IMR-90 (cell line): ENCODE results near the gene RHBDF2. TPM values are rescaled to one million over a fixed set of nuclear protein-coding genes. Genes with fewer than 3 reads are reported as not detected.
"Not testable (repeated sequence)": the region's sequence is repeated elsewhere in the genome, so short reads cannot be mapped to it uniquely, and the experiment has no call there.

ENCODE experiments used
- ATAC-seq: fragments of 200-7000 bp; cut with Tn5 transposase; 2 replicates; pipeline ENCODE4 v1.9.1; 2020; ENCODE audit warnings: low read depth, mild to moderate bottlenecking, moderate library complexity
- BruUV-seq: library from RNA; stranded (reverse); fragments of 400-500 nt; replicated peaks from 2 replicates; lab custom pipeline; 2021; lab: Mats Ljungman, UMichigan
- CTCF ChIA-PET: fragments of 300-600 bp; formaldehyde crosslinking; extraction: SDS; loops from one replicate; lab custom pipeline; 2021; ENCODE audit warnings: antibody characterized with exemption; lab: Yijun Ruan, JAX
- POLR2A ChIA-PET: fragments of 300-600 bp; sonication (Branson Sonifier 250); formaldehyde crosslinking; loops from one replicate; lab custom pipeline; 2022; ENCODE audit warnings: antibody characterized with exemption; ENCODE audit not compliant: unreplicated experiment; lab: Charles Lee
- DNase-seq: peaks from one replicate; pipeline ENCODE4 v3.0.0; 2013
- H2AFZ ChIP-seq: replicated peaks from 2 replicates; pipeline ENCODE3; 2013; ENCODE audit warnings: low read length, mild to moderate bottlenecking; ENCODE audit not compliant: poor library complexity
- H2AK5ac ChIP-seq: 2 replicates; pipeline ENCODE4 v1.6.1; 2013; ENCODE audit warnings: low read depth, low read length, inconsistent platforms
- H2AK9ac ChIP-seq: replicated peaks from 2 replicates; pipeline ENCODE3; 2013; ENCODE audit warnings: mild to moderate bottlenecking, low read depth, low read length, moderate library complexity; ENCODE audit not compliant: poor library complexity
- H2BK120ac ChIP-seq: 2 replicates; pipeline ENCODE4 v1.6.1; 2013; ENCODE audit warnings: low read depth, low read length, inconsistent platforms
- H2BK15ac ChIP-seq: 3 replicates; pipeline ENCODE4 v1.6.1; 2013; ENCODE audit warnings: low read depth, low read length, inconsistent platforms
- H2BK20ac ChIP-seq: 2 replicates; pipeline ENCODE4 v1.6.1; 2013; ENCODE audit warnings: low read depth, mild to moderate bottlenecking, inconsistent platforms, low read length, moderate library complexity
- H2BK5ac ChIP-seq: 2 replicates; pipeline ENCODE4 v1.6.1; 2013; ENCODE audit warnings: mild to moderate bottlenecking, low read depth, low read length, inconsistent platforms; ENCODE audit not compliant: poor library complexity, severe bottlenecking
- H3K14ac ChIP-seq: replicated peaks from 2 replicates; pipeline ENCODE4 v1.6.1; 2013; ENCODE audit warnings: low read depth, low read length, inconsistent platforms
- H3K18ac ChIP-seq: 2 replicates; pipeline ENCODE4 v1.6.1; 2013; ENCODE audit warnings: low read depth, low read length, control low read depth
- H3K23ac ChIP-seq: 2 replicates; pipeline ENCODE4 v1.6.1; 2013; ENCODE audit warnings: low read depth, low read length, inconsistent platforms
- H3K27ac ChIP-seq: 2 replicates; pipeline ENCODE4 v1.5.1; 2013; ENCODE audit warnings: mild to moderate bottlenecking, control low read depth, low read length; ENCODE audit not compliant: insufficient read depth
- H3K27me3 ChIP-seq: 2 replicates; pipeline ENCODE4 v1.6.1; 2013; ENCODE audit warnings: low read length; ENCODE audit not compliant: control insufficient read depth, insufficient read depth
- H3K36me3 ChIP-seq: 2 replicates; pipeline ENCODE4 v1.6.1; 2013; ENCODE audit warnings: low read length, mixed read lengths; ENCODE audit not compliant: control insufficient read depth, insufficient read depth
- H3K4ac ChIP-seq: 2 replicates; pipeline ENCODE4 v1.6.1; 2013; ENCODE audit warnings: low read depth, low read length, inconsistent platforms
- H3K4me1 ChIP-seq: 2 replicates; pipeline ENCODE4 v1.6.1; 2013; ENCODE audit warnings: low read length, mixed read lengths; ENCODE audit not compliant: control insufficient read depth, insufficient read depth
- H3K4me2 ChIP-seq: 2 replicates; pipeline ENCODE4 v1.6.1; 2013; ENCODE audit warnings: low read depth, mild to moderate bottlenecking, control low read depth, low read length, moderate library complexity
- H3K4me3 ChIP-seq: 2 replicates; pipeline ENCODE4 v1.5.1; 2013; ENCODE audit warnings: low read depth, mild to moderate bottlenecking, control low read depth, low read length, moderate library complexity; ENCODE audit not compliant: insufficient read depth
- H3K56ac ChIP-seq: 2 replicates; pipeline ENCODE4 v1.6.1; 2013; ENCODE audit warnings: low read length, inconsistent platforms; ENCODE audit not compliant: insufficient read depth; ENCODE audit errors: extremely low read depth
- H3K79me1 ChIP-seq, 2 experiments: 2 replicates each; pipeline ENCODE4 v1.6.1; 2013; ENCODE audit warnings: low read length in 2 of 2, inconsistent platforms in 1 of 2, low read depth in 1 of 2
- H3K9ac ChIP-seq: 2 replicates; pipeline ENCODE4 v1.6.1; 2013; ENCODE audit warnings: low read depth, low read length, control low read depth
- H3K9me1 ChIP-seq: 2 replicates; pipeline ENCODE4 v1.6.1; 2013; ENCODE audit warnings: low read length, inconsistent platforms; ENCODE audit not compliant: insufficient read depth
- H3K9me3 ChIP-seq: 2 replicates; pipeline ENCODE4 v1.6.1; 2013; ENCODE audit warnings: low read length; ENCODE audit not compliant: control insufficient read depth, insufficient read depth
- H4K20me1 ChIP-seq: 2 replicates; pipeline ENCODE4 v1.6.1; 2013; ENCODE audit warnings: low read length, inconsistent platforms; ENCODE audit not compliant: insufficient read depth
- H4K5ac ChIP-seq: 2 replicates; pipeline ENCODE4 v1.6.1; 2013; ENCODE audit warnings: mild to moderate bottlenecking, low read depth, low read length, control low read depth
- H4K8ac ChIP-seq, 2 experiments: 2 replicates each; pipeline ENCODE4 v1.6.1; 2013; ENCODE audit warnings: low read depth in 2 of 2, low read length in 2 of 2, control low read depth in 1 of 2, inconsistent platforms in 1 of 2
- H4K91ac ChIP-seq: 2 replicates; pipeline ENCODE4 v1.6.1; 2013; ENCODE audit warnings: low read depth, low read length, inconsistent platforms; ENCODE audit not compliant: insufficient read depth
- WGBS, 2 experiments: methylation state at CpG; one replicate each; pipeline versions ENCODE4 v1.1.5 to v1.1.7; 2013; ENCODE audit warnings: missing lambda C conversion rate in 2 of 2; ENCODE audit not compliant: insufficient read length in 1 of 2; ENCODE audit errors: extremely low coverage in 2 of 2; 5-methylcytosine and 5-hydroxymethylcytosine counted together
- dilution Hi-C: fragments of 300-500 bp; cut with HindIII; formaldehyde crosslinking; loops from one replicate; pipeline ENCODE4 v1.14.3; 2018; ENCODE audit warnings: low sequenced_read_pairs; ENCODE audit not compliant: unreplicated experiment
- in situ Hi-C: fragments of 300-500 bp; cut with MboI; formaldehyde crosslinking; loops from 3 replicates; pipeline ENCODE4 v1.14.3; 2019; ENCODE audit warnings: low sequenced_read_pairs, inconsistent platforms, mixed read lengths
- intact Hi-C: fragments of 100-400 bp; cut with micrococcal nuclease; formaldehyde crosslinking; loops from 2 replicates; pipeline ENCODE4 v1.10.0; 2022
- polyA plus RNA-seq, 3 experiments: library from polyadenylated mRNA; depleted of rRNA; stranded (reverse); fragments of >200 nt; gene quantifications; 2 replicates each; pipeline ENCODE4 v1.2.3, GENCODE V29; 2012; ENCODE audit warnings: low replicate concordance in 1 of 3
- total RNA-seq: library from RNA; depleted of rRNA; stranded (reverse); fragments of >200 nt; gene quantifications from 2 replicates; pipeline ENCODE4 v1.2.3, GENCODE V29; 2012

The RHBDF2 gene
- total and polyA plus RNA-seq, 2 of the 4 experiments (the other 2 are of a cell fraction), result 1.3 to 8.3 TPM

GRCh38 chr17:76527016-76527415, 25.8 kb upstream of the RHBDF2 start:
- ATAC-seq, result not testable (repeated sequence)
- CTCF ChIA-PET, result interaction anchor here (0.6 to 2.0 kb wide), 2 partner anchors 10 to 97 kb away, joined by 3 to 6 read pairs; no protein-coding TSS in a partner anchor

GRCh38 chr17:76525513-76525833, 24.2 kb upstream of the RHBDF2 start:
- H3K4me3 ChIP-seq, intact Hi-C loops, H3K14ac ChIP-seq, dilution Hi-C loops, H3K27ac ChIP-seq, H3K18ac ChIP-seq, H2BK5ac ChIP-seq, H2AFZ ChIP-seq, H3K23ac ChIP-seq, BruUV-seq, H3K56ac ChIP-seq, H3K9ac ChIP-seq, H3K36me3 ChIP-seq, H4K20me1 ChIP-seq, H3K4me2 ChIP-seq, POLR2A ChIA-PET, H3K9me3 ChIP-seq, in situ Hi-C loops, H2AK9ac ChIP-seq, DNase-seq, ATAC-seq, H3K27me3 ChIP-seq, H3K79me1 ChIP-seq: not testable (repeated sequence)
- H2AK5ac ChIP-seq, result peak overlapping the region; percentile 74
- peak overlapping the region; percentile 50; the same call in 1 of the 2 replicates for H2BK120ac ChIP-seq
- WGBS, 2 experiments, result 91% methylated on average over 5 of the region's 8 CpGs; no CpG with 5 or more reads in 1 of the 2 experiments
- H2BK15ac ChIP-seq, result 0 out of 3 replicates have a peak overlapping the region, but pooled peaks have one; percentile 5
- H3K4ac ChIP-seq, result peak overlapping the region; percentile 93; the same call in 1 of the 2 replicates
- CTCF ChIA-PET, result interaction anchor here (0.8 to 4.1 kb wide), 4 partner anchors 15 to 98 kb away, joined by 3 to 18 read pairs (median 4); partner anchors contain the start of gene PRCD
- H4K8ac ChIP-seq, result peak overlapping the region in 1 of 2 experiments; percentile 73; a peak in 1 of 4 replicates
- H4K5ac ChIP-seq, result peak overlapping the region; percentile 14; the same call in 1 of the 2 replicates
- peaks cover 19% of the 10 kb centered on the region for H3K9me1 ChIP-seq
- 0 out of 2 replicates have a peak overlapping the region, but pooled peaks have one; percentile 70 for H2BK20ac ChIP-seq
- peaks cover 43% of the 10 kb centered on the region for H3K4me1 ChIP-seq
- H4K91ac ChIP-seq, result peak overlapping the region; percentile 64

More at GRCh38 chr17:76527016-76527415, 25.8 kb upstream of the RHBDF2 start:
- Histone ChIP-seq H2AK5ac (peak overlapping the region; percentile 91), H3K27ac (peak overlapping the region; percentile 13; the same call in 1 of the 2 replicates), H2BK20ac (peak overlapping the region; percentile 91), H2AFZ (peak overlapping the region; percentile 88), H3K79me1 (peaks cover 0 to 20% of the 10 kb centered on the region in 2 experiments; a peak in 1 of 4 replicates), H2AK9ac (peak overlapping the region; percentile 88), H3K14ac (peak overlapping the region; percentile 69), H2BK120ac (peak overlapping the region; percentile 89), H3K4me1 (peaks cover 52% of the 10 kb centered on the region), H3K9me1 (peaks cover 25% of the 10 kb centered on the region), H4K5ac (peak overlapping the region; percentile 40; the same call in 1 of the 2 replicates), H2BK5ac (peak overlapping the region; percentile 23), H2BK15ac (peak overlapping the region; percentile 99; the same call in 1 of the 3 replicates), H3K18ac (peak overlapping the region; percentile 30), H3K4ac (peak overlapping the region; percentile 94), H4K8ac (peak overlapping the region in 1 of 2 experiments; percentile 78; a peak in 1 of 4 replicates), H4K91ac (peak overlapping the region; percentile 63)
- WGBS, 2 experiments, result 61% methylated on average over 4 of the region's 9 CpGs; no CpG with 5 or more reads in 1 of the 2 experiments
- DNase-seq, H3K56ac ChIP-seq, intact Hi-C loops, H3K4me2 ChIP-seq, H4K20me1 ChIP-seq, H3K4me3 ChIP-seq, in situ Hi-C loops, H3K9ac ChIP-seq, H3K27me3 ChIP-seq, H3K9me3 ChIP-seq, POLR2A ChIA-PET, dilution Hi-C loops, H3K23ac ChIP-seq, BruUV-seq, H3K36me3 ChIP-seq: not testable (repeated sequence)
